Loucy (cell line): ENCODE measurements around the gene TUBB4B.
"Not testable (repeated sequence)": the region's sequence is repeated elsewhere in the genome, so short reads cannot be mapped to it uniquely, and the experiment has no call there.

Source experiments
- CTCF ChIP-seq: fragments of 200-600 bp; sonication (generic); conservative IDR thresholded peaks from 2 replicates; pipeline ENCODE4 v1.5.1; 2014; ENCODE audit warnings: mild to moderate bottlenecking, antibody characterized with exemption, low read length
- EZH2phosphoT487 ChIP-seq: fragments of 200-600 bp; IDR thresholded peaks from 2 replicates; pipeline ENCODE4 v1.6.1; 2018; ENCODE audit warnings: antibody characterized with exemption, mild to moderate bottlenecking, moderate library complexity, borderline replicate concordance

- not testable (repeated sequence) for TF ChIP-seq CTCF, EZH2phosphoT487
These were observed 1.4 kb upstream of the TUBB4B start for GRCh38 chr9:137239541-137240200.
